HG02884 (cell line): ENCODE data around the gene HLTF.

Experiments used
- ATAC-seq: cut with Tn5 transposase; IDR thresholded peaks from one replicate; pipeline ENCODE4 v1.9.1; 2021; ENCODE audit warnings: mild to moderate bottlenecking, moderate library complexity; ENCODE audit not compliant: unreplicated experiment

Gene HLTF

DNA sequence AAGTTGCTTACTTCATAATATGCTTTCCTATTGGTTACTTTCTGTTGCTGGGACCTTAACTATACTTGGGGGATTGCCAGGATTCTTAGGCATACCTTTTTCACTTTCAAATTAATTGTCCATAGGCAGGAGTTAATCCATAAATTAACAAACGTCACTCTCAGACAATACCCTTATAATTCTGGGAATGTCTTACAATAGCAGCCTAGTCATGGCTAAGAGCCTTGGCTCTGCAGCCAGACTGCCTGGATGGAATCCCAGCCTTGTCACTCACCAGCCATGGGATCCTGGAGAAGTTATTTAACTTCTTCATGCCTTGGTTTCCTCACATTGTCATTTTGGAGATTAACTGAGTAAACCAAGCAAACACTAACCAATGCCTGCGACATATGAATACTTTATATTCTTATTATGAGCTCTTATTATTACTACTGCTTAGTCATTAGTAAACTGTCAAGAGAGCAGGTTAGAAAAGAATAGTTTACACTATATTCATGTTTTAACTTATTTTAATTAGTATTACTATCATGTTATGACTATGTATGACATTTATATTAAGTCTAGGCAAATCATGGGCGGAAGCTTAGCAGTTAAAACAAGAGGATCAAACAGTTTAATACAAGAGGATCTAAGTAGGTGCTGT, 66.0 kb downstream of the HLTF start:
- no peak for ATAC-seq

DNA sequence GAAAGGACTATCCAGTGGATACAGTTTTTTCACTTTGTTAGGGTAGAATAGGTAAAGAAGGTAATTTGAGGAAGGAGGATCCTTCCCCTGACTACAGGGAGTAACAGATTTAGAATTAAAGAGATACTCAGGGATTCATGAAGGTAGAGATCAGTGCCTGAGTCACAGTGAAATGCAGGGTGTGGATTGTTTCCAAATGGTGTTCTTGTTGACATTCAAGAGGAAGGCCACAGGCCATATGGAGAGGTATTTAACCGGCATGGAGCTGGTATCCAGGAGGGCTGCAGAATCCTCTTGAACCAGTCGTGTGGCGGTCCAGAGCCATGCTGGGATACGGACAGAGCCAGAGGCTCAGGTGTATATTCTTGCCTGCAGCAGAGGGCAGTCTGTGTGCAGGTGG, 66.8 kb downstream of the HLTF start:
- no peak for ATAC-seq

DNA sequence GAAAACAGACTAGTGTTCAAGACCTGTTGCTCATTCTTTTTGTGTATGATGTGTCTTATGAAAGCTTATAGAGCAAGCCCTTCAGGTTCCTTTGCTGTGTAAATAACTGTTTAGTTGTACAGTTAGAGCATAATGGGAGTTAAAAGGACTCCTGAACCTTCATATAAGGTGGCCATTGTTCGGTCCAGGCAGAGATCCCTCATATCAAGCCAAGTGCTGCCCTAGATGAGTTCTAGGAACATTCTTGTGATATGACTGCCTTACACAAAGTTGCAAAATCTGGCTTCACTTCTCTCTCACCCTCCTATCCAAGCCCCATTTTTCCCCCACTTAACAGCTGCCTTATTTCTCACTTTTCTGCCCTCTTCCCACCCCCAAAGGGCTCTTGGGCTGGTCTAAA, 68.1 kb downstream of the HLTF start:
- ATAC-seq, result no peak

DNA sequence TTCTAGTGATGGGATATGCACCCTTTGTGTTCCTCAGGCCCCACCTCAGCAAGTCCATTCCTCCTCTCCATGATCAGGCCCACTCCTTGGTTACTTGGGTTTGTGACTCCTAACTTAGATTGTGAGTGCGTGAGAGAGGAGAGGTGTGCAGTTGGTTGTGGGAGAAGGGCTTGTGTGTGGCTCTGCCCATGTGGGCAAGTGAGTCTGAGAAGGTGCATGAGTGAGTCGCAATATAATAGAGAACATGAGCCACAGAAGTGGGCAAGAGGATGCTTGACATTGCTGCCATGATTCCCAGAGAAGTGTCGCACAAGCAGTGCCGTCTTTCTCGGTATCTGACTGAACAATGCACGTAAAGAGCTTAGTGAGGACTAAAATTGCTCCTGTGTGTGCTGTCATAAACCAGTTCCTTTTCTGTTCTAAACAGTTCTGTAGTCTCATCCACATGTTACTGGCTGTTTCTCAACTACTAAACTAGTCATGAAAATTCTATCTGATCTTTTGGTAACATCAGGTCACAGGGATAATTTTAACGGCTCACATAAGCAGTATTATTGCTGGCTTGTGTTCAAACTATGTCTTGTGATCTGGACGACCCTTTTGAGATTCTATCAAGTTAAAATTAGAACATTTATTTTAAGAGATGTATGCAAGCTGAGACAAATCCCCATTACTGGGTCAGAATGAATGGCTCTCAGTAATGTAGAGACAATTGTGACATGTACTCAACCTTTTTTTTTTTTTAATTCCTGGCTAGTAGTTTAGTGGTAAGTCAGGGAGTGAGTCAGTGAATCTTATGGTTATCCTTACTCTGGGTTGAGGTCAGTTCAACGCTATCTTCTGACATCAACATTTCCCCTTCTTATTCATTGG, 69.4 kb downstream of the HLTF start:
- ATAC-seq, result no peak

DNA sequence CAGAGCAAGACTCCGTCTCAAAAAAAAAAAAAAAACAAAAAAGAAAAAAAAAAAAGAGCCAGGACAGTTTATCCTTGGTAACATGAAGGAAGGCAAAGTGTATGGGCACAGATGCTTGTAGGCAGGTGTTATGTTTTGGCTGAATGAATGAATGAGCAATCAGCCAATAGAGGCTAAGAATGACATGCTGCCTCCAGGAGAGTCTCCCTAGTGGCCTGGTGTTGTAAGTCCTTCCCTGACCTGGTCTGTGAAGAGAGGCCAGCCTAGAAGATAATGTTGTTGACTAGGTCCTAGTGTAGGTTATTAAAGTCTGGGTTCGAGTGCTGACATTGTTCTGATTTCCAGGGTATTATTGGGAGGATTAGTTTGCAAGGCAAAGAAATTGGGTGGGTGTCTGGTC, 70.1 kb downstream of the HLTF start:
- ATAC-seq, result no peak

DNA sequence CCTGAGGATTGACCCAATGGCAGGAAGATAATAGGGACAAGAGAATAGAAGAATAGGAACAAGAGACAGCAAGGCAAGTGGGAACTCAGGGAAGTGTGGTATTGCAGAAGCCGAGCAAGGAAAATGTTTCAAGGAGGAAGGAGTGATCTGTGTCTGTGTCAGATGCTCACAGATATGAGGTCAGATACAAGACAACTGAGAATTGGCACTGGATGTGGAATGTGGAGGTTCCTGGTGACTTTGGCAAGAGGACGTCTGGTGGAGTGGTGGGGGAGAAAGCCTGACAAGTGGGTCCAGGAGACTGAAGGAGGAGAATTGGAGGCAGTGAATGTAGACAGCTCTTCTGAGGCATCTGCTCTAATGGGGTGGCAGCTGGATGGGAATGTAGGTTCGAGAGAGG, 70.9 kb downstream of the HLTF start:
- ATAC-seq, result no peak

DNA sequence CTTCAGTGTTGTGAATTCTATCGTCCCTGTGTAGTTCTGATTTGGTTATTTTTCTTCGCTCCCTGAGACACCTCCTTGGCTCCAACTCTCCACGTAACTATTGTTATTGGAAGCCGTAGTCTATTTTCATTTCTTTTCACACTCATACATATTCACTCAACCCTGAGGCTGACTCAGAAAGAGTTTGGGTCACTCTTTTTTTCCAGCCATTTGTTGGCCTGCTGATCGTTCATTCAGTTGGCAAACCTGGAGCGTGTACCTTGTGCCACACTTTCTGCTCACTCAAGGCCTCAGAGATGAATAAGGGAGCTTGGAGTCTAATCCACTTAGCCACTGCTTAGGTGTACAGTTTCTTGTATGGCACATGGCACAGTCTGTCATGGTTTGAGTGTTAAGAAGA, 72.6 kb downstream of the HLTF start:
- ATAC-seq, result no peak

DNA sequence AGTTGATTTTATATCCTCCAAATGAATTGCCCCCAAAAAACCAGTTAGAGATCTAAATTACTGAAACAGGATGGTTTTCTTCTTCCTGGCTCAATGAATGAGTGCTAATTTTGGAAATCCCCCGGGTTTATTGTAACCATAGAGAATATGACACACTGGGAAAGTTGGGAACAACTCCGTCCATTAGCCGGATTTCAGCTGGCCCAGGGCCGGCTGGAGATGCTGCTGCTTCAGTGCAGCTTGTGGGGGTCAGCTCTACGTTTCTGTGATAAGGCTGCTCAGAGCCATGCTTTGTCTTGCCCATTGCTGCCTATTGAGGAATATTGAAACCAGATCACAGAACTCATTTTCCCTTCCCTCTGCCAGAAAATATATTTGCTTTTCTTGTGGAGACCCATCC, 74.7 kb downstream of the HLTF start:
- ATAC-seq, result no peak

DNA sequence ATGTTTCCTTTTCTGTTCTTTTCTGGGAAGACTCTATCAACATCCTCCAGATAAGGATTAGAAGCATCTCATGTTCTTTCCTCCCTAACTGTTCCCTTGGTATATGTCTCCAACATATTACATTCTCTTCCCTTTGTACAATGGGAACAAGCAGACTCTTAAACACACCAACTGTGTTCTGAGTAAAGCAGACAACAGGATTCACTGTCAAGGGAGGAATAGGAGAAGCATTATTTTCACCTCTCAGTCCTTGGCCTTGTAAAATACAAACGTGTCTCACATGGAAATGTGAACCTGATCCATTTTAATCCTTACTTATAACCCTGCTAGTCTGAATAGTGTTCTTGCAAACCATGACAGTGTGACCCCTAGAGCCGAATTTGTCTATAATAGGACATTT, 75.4 kb downstream of the HLTF start:
- no peak for ATAC-seq

DNA sequence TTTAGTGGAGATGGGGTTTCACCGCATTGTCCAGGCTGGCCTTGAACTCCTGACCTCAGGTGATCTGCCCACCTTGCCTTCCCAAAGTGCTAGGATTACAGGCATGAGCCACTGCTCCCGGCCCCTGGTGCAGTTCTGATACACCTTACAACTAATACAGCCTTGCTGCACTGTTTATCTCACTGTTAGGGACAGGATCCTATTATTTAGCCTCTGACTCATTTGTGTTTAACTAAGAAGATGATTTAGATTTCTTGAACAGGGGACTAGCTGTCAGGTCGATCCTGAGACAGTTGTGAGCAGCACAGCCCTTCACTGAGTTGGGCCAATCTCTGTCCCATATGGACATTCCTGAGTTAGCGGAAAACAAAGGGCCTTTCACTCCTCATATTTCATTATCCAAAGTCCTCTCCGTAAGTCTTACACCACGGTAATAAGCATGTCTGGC, 75.8 kb downstream of the HLTF start:
- no peak for ATAC-seq

DNA sequence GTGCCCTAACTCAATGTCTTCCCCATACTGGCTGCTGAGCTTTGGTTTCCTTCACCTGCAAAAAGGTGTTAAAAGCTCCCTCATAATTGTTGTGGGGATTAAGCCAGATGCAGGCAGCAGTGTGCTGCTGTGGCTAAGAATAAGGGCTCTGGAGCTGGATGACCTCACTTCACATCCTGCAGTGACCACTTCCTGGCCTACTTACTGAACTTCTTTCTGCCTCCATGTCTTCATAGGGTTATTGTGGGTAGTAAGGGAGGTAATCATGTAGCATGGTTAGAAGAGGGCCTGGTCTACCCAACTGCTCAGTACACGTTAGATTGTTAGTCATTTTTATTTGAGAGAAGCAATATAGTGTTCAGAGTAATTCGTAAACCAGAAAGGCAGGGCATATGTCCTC, 76.6 kb downstream of the HLTF start:
- ATAC-seq, result peak; percentile 65

DNA sequence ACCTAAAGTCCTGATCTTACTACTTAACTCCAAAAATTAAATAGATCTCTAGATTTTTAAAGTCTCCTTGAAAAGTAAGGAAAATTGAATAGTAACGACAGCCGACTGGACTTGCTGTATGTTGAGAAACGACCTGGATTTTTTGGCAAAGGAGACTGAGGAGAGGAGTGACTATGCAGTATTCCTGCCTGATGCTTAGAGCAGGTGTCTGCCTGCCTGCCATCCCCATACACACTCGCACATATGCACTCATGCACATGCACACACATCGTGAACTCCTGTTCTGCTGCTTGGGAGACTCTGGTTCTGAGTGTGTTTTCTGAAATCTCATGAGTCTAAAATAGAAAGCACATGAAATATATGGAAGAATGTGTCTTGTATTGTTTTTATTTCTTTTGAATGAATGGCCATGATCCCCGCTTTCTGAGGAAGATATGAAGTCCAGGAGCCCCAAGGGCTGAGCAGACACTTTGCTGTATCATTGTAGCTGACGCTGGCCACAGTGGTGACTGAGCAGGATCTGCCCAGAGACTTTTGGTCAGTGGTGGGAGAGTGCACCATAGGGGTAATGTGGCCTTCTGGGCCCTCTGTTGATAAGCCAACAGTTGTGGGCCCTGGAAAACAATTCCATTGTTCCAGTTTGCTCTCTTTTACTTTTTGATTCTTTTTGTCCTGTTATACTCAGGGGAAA, 78.6 kb downstream of the HLTF start:
- no peak for ATAC-seq

DNA sequence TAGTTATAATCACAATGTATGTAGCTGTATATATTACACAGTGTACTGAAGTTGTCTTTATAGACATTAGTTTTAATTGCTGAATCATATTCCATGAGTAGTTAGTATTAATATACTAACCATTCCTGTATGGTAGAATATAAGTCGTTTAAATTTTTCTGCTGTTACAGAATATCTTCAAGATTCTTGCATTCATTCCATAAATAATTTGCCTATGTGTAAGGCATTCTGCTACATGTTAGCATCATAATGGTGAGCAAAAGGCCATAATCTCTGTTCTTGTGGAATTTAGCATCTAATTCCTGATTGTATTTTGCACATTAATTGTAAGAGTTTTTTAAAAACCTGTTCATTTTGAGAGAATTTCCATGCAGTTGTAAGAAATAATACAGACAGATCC, 80.9 kb downstream of the HLTF start:
- ATAC-seq, result no peak

DNA sequence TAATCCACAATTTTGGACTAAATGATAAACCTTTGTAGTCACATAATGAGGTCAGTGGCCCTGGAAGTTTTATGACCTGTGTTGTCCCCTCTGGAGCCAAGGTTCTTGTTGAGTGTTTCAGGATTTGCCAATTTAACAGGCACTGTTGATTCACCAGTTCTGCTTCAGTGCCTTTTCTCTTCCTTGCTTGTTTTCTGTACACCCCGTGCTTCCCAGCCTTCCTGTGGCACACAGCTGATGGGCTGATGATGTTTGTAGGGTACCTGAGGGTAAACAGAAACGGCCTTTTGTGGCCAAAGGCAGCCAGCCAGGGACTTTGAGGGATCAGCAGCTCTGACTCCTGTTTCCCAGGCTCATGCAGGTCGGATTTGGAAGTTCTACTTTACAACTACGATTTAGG, 81.7 kb downstream of the HLTF start:
- ATAC-seq, result no peak

DNA sequence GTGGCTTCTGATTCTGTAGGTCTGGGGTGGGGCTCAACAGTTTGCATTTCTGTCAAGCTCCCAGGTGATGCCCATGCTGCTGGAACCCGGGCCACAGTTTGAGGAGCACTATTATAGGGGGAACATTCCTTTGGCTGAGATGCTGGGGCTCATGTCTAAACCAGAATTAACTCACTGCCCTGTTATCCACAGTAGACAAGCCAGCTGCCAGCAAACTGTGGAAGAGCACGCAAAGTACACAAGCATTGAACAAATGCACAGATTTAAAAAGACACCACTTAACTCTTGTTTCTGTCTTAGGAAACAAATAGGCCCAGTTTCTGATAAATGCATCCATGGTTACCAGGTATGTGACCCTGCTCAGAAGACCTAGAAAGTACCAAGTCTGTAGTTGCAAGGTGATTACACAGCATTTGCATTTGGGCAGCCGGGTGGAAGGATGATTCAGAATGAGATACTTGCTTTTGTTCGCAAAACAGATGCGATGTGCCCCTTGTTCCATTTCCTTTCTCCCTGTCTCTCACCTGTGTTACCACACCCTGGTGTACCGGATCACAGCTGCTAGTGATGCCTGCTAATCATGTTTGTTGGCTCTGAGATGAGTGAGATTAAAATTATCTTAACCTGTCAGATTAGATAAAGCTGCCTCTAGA, 82.6 kb downstream of the HLTF start:
- ATAC-seq, result peak; percentile 89

DNA sequence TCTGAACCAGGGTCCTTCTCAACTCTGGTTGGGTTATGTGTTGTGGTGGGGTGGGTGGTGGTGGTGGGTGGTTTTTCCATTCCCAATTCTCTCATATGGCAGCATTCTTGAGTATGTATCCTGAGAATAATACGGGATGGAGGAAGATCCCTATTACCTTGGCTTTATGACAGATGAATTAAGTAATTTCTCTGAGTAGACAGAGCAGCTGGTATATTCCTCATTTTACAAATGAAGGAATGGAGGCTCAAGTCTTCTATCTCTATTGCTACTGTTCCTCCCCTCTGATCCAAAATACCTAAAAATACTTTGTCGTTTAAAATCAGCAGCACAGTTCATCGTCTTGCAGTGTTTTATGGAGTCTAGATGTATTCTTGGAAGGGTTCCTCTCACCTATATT, 84.6 kb downstream of the HLTF start:
- ATAC-seq, result no peak

DNA sequence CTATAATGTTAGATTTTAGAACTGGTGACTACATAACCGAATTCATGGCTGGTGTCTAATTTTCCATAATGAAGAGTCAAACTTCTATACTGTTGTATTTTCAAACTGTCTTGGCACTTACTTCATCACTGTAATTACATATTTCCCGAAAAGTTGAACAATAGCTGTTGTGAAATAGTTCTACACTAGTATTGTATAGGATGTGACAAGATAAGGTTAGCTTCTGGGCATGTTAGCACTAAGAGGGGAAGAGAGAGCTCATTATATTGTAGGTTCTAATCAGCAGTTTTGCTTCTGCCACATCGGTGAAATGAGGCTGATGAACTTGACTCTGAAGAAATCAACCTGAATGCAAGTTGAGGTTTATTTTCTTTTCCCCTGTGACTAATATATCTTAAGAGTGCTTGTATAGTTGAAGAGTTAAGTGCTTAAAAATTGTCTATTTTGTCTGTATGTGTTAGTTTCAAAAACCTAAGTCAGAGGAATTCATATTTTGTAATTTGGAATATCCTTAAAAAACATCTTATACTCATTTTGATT, 86.1 kb downstream of the HLTF start:
- no peak for ATAC-seq

DNA sequence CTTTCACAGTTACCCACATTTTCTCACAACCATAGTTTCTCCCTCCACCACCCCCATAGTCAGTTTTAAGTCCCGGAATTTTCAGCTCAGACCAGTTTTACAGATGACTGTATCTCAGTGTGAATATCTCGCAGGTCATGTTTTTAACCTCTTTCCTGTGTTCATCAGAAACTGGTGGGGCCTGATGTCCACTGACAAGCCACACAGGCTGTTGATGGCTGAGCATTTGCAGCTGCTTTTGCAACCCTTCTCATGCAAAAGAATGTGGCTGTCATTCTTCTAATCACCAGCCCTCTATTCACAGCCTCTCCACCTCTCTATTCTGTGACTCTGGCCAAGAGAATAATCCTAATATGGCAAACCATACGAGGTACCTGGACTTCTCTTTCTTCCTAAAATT, 86.5 kb downstream of the HLTF start:
- ATAC-seq, result no peak

DNA sequence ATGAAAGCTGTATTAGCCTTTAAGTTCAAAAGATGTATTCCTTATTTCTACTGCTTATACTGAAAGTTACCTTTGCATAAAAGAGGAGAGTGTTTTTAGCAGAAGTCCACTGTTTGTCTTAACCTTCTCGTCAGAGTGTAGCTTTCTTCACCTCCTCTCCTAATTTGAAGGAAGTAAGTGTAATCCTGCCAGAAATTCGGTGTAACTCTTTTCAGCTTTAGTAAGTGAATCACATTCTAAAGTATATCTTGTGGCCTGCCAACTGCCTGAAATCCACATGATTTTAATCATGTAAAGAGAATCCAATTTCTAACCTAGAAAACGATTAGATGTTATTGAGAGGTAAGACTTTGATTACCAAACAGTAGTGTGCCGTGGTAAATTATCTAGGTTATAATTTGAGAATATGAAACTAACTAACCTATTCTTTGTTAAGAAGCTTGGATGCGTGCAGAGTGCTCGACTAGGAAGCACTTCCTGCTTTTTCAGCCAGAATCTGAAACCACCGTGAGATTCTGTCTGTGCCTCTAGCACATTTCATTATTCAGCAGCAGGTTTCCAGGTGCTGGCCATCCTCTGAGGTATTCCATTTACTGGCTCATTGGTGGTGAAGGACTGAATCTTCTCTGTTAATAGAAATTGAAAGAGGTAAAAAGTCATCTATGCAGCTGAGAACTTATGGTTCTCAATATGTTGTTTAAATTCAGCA, 87.5 kb downstream of the HLTF start:
- no peak for ATAC-seq

DNA sequence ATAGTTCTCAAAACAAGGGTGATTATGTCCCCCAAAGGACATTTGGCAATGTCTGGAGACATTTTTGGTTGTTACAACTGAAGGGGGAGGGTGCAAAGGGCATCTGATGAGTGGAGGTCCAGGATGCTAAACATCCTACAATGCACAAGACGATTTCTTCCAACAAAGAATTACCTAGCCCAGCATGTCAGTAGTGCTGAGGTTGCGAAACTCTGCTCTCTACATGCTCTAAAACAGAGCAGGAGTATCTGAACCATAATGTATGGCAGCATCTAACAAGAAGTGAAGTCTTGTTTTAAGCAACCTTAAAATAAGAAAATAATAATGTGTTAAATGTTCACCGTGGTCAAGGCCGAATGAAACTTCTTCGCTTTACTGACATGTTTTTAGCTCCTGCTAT, 88.0 kb downstream of the HLTF start:
- no peak for ATAC-seq

DNA sequence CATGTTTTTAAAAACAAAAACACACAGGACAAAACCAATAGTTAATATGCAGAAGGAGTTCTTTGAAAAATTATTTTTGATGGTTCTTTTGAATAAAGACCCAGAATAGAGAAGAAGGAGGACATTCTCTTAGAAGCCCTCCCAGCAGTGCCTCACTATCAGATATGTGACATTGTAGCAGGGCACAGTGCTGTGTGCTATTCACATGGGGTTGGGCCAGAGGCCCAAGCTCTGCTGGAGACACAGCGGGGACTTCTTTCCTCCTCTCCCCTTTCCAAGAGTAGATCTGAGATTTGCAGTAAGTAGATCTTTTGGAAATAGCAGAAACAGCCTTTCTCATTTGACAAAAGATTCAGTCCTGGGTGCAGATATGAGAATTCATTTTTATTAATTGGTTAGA, 88.7 kb downstream of the HLTF start:
- ATAC-seq, result no peak
